HG03045 (cell line): ENCODE results near the gene APMAP.

Experiments used
- ATAC-seq: cut with Tn5 transposase; IDR thresholded peaks from one replicate; pipeline ENCODE4 v1.9.1; 2021; ENCODE audit warnings: mild to moderate bottlenecking, moderate library complexity; ENCODE audit not compliant: unreplicated experiment

The APMAP gene

DNA sequence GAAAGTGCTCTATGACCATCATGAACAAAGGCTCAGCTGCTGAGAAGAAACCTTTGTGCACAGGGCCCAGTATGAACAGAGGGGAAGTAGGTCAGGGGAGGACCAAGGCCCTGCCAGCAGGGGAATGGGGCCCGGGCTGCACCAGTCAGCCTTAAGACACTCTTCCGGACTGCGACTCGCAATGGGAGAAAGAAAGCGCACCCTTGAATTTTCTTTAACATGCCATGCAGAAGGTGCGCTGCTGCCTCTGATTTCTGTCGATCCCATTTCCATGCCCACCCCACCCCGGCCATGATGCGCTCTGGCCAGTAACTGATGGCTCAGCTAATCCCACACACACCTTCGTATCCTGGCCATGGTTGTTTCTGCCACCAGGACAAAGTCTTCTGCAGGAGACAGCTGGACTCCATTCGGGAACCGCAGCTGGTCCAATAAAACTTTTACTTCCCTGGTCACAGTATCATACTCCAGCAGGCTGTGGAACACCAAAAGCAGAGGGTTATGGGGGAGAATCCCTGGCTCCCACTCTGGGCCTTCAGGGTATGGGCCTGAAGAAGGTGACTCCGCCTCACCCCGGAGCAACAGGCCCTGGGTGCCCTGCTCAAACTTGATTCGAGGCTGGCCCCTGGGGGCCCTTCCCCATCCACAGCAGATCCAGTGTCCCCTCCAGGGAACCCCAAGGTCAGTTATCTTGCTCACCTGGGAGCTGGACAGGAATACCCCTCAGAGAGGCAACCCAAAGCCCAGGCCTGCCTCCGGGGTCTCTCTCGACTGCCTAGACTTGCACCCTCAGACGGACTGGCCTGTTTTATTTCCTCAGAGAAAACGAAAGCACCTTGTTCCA is 23.1 kb downstream of the APMAP start:
- ATAC-seq: no peak

- ATAC-seq: no peak
Observed at GRCh38 chr20:24968278-24968800, 24.2 kb downstream of the APMAP start.

- no peak for ATAC-seq
Observed at GRCh38 chr20:24966317-24967012, 26.1 kb downstream of the APMAP start.

GRCh38 chr20:24965065-24965919 is 27.3 kb downstream of the APMAP start:
- ATAC-seq: no peak

DNA sequence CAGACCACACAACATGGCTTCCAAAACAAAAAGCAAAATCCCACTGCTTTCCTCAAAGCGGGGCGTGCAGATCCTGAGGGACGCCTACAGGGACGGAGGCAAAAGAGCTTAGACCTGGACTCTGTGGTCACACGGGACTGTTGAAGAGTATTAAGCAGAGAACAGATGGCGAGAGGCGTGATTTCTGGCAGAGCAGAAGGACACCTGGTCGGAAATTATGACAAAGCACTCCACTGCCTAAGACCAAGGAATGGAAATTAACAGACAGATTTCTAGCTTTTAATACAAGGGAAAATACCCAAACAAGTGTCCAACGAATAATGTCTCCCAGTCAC is 28.1 kb downstream of the APMAP start:
- no peak for ATAC-seq

GRCh38 chr20:24963672-24964505 is 28.7 kb downstream of the APMAP start:
- ATAC-seq: no peak

GRCh38 chr20:24962510-24962909 is 30.0 kb downstream of the APMAP start:
- ATAC-seq: no peak

DNA sequence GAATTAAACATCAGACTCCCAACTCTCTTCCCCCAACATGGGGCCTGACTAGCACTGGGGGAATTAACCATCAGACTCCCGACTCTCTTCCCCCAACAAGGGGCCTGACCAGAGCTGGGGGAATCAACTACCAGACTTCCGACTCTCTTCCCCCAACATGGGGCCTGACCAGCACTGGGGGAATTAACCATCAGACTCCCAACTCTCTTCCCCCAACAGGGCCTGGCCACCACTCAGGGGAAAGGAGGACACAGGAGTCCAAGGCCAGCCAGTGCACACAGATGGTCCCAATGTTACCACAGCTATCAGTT is 30.4 kb downstream of the APMAP start:
- ATAC-seq: no peak

GRCh38 chr20:24961384-24962181 is 31.0 kb downstream of the APMAP start:
- ATAC-seq: no peak

- no peak for ATAC-seq
Observed at GRCh38 chr20:24960861-24961260, 31.7 kb downstream of the APMAP start.

GRCh38 chr20:24960302-24960801 is 32.2 kb downstream of the APMAP start:
- ATAC-seq: no peak

GRCh38 chr20:24959591-24960301 is 32.8 kb downstream of the APMAP start:
- ATAC-seq: no peak

GRCh38 chr20:24958506-24959385 is 33.8 kb downstream of the APMAP start:
- ATAC-seq: no peak

- ATAC-seq: no peak
Observed at GRCh38 chr20:24957326-24958016, 35.1 kb downstream of the APMAP start.

GRCh38 chr20:24956001-24956841 is 36.3 kb downstream of the APMAP start:
- ATAC-seq: no peak

DNA sequence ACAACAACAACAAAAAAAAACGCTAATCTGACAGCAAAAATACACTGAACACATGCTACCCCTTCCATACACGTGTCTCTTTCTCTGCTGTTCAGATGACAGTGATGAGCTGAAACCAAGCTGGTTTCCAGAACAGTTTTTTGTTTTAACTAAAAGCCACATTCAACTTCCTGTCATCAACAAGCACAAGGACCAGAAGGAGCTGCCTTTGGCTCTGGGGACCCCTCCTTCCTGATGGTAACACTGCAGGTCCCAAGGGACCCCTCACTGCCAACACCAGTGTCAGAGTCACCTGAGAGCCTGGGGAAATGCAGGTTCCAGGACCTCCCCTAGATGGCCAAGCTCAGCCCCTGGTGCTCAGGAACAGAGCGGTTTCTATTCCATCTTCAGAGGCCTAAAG is 37.5 kb downstream of the APMAP start:
- no peak for ATAC-seq
